ENCODE measurements around the gene TMEM45B. TPM values are rescaled to one million over a fixed set of nuclear protein-coding genes. Genes with fewer than 3 reads are reported as not detected.
"Not testable (repeated sequence)": the region's sequence is repeated elsewhere in the genome, so short reads cannot be mapped to it uniquely, and the experiment has no call there.

The TMEM45B gene
- polyA plus RNA-seq (ENCODE audit: insufficient read length) = 21.5 TPM
- long read RNA-seq, donor 1, transcript TMEM45B-201 (6 exons, 2,234 nt) = major isoform, 7 of 7 reads
- long read RNA-seq, donor 1, partial matches to known transcripts = 0 of 7 reads
- long read RNA-seq, donor 1, other reads (novel, unspliced or antisense) = 0 of 7 reads
- long read RNA-seq, donor 2, transcript TMEM45B-201 (6 exons, 2,234 nt) = major isoform, 7 of 7 reads
- long read RNA-seq, donor 2, partial matches to known transcripts = 0 of 7 reads
- long read RNA-seq, donor 2, other reads (novel, unspliced or antisense) = 0 of 7 reads
- long read RNA-seq, donor 3, transcript TMEM45B-201 (6 exons, 2,234 nt) = major isoform, 6 of 6 reads
- long read RNA-seq, donor 3, partial matches to known transcripts = 0 of 6 reads
- long read RNA-seq, donor 3, other reads (novel, unspliced or antisense) = 0 of 6 reads
- long read RNA-seq, donor 4, partial matches to known transcripts = 0 of 1 reads
- long read RNA-seq, donor 4, other reads (novel, unspliced or antisense) = 0 of 1 reads
- long read RNA-seq, donor 5, transcript TMEM45B-201 (6 exons, 2,234 nt) = major isoform, 10 of 16 reads
- long read RNA-seq, donor 5, partial matches to known transcripts = 6 of 16 reads
- long read RNA-seq, donor 5, other reads (novel, unspliced or antisense) = 0 of 16 reads
- long read RNA-seq, donor 6, transcript TMEM45B-201 (6 exons, 2,234 nt) = major isoform, 5 of 5 reads
- long read RNA-seq, donor 6, partial matches to known transcripts = 0 of 5 reads
- long read RNA-seq, donor 6, other reads (novel, unspliced or antisense) = 0 of 5 reads
- long read RNA-seq, donor 7, transcript TMEM45B-201 (6 exons, 2,234 nt) = major isoform, 8 of 32 reads
- long read RNA-seq, donor 7, partial matches to known transcripts = 19 of 32 reads
- long read RNA-seq, donor 7, other reads (novel, unspliced or antisense) = 5 of 32 reads
- long read RNA-seq, donor 8, transcript TMEM45B-201 (6 exons, 2,234 nt) = major isoform, 5 of 5 reads
- long read RNA-seq, donor 8, partial matches to known transcripts = 0 of 5 reads
- long read RNA-seq, donor 8, other reads (novel, unspliced or antisense) = 0 of 5 reads

GRCh38 chr11:129815596-129816461, at the start of gene TMEM45B:
Gene TMEM45B, plus strand, starts transcription at chr11:129815848. Its CDS starts 36,635 bp downstream, at chr11:129852483.
- peak; percentile 46 for DNase-seq

GRCh38 chr11:129766898-129767604, 48.6 kb upstream of the TMEM45B start:
- no peak for DNase-seq

GRCh38 chr11:129767827-129768226, 47.8 kb upstream of the TMEM45B start:
- no peak for DNase-seq

GRCh38 chr11:129768356-129768755, 47.3 kb upstream of the TMEM45B start:
- DNase-seq = no peak

- no peak for DNase-seq
Measured at GRCh38 chr11:129769059-129769458, 46.6 kb upstream of the TMEM45B start.

- DNase-seq = no peak
Measured at GRCh38 chr11:129770993-129771392, 44.7 kb upstream of the TMEM45B start.

GRCh38 chr11:129771456-129771855, 44.2 kb upstream of the TMEM45B start:
- DNase-seq = not testable (repeated sequence)

- no peak for DNase-seq
Measured at GRCh38 chr11:129778877-129779276, 36.8 kb upstream of the TMEM45B start.

- no peak for DNase-seq
Measured at GRCh38 chr11:129779342-129779741, 36.3 kb upstream of the TMEM45B start.

GRCh38 chr11:129785383-129786111, 30.1 kb upstream of the TMEM45B start:
- DNase-seq = no peak

GRCh38 chr11:129786112-129786416, 29.6 kb upstream of the TMEM45B start:
- DNase-seq = not testable (repeated sequence)

GRCh38 chr11:129787532-129788155, 28.0 kb upstream of the TMEM45B start:
- DNase-seq = no peak

- DNase-seq = no peak
Measured at GRCh38 chr11:129788278-129788677, 27.4 kb upstream of the TMEM45B start.

- DNase-seq = no peak
Measured at GRCh38 chr11:129790106-129790505, 25.5 kb upstream of the TMEM45B start.

GRCh38 chr11:129791515-129791914, 24.1 kb upstream of the TMEM45B start:
- no peak for DNase-seq

GRCh38 chr11:129792663-129793062, 23.0 kb upstream of the TMEM45B start:
- DNase-seq = no peak

GRCh38 chr11:129795089-129795488, 20.6 kb upstream of the TMEM45B start:
- no peak for DNase-seq

- no peak for DNase-seq
Measured at GRCh38 chr11:129798212-129798611, 17.4 kb upstream of the TMEM45B start.

GRCh38 chr11:129800162-129800561, 15.5 kb upstream of the TMEM45B start:
- DNase-seq = not testable (repeated sequence)

GRCh38 chr11:129800655-129801054, 15.0 kb upstream of the TMEM45B start:
- DNase-seq = no peak

Data from left kidney (tissue), 8 donors.